Peyer's patch (tissue), 4 donors: ENCODE data around the gene APOBEC3A.

ENCODE experiments used
- CTCF ChIP-seq, 6 experiments: fragments of 450-650 bp in 4 of 6; fragments of 200-600 bp in 2 of 6; sonication (generic) in 1 of 6; IDR thresholded peaks; one replicate each; pipeline ENCODE4 v1.5.1; 2017 to 2019; ENCODE audit warnings: antibody characterized with exemption in 6 of 6, mild to moderate bottlenecking in 3 of 6, moderate library complexity in 1 of 6
- POLR2A ChIP-seq, 2 donors: fragments of 450-650 bp; IDR thresholded peaks; one replicate each; pipeline ENCODE4 v1.5.1; 2017; ENCODE audit warnings: antibody characterized with exemption in 2 of 2, mild to moderate bottlenecking in 2 of 2, moderate library complexity in 2 of 2

DNA sequence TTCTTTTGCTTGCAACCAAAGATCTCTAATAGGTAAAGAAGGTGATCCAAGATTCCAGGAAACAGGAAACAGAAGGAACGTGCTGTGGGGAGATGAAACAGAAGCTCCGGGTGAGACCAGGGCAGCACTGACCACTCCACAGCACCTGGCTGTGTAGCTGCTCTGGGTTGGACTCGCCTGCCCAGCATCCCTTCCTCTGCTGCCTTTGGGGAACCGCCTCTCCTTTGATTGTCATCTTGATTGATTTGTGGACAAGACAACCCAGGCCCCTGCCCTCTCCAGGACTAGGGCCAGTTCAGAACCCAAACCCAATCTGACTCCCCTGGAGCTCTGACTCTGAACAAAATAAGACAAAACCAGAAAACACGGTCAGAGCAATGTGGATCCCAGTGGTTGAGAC, 14.7 kb upstream of the APOBEC3A start:
- TF ChIP-seq CTCF (IDR thresholded peaks at IDR 0.05) (no peak), POLR2A (IDR thresholded peaks at IDR 0.05) (no peak)
